ENCODE data around the gene LOXL3. TPM values are rescaled to one million over a fixed set of nuclear protein-coding genes. Genes with fewer than 3 reads are reported as not detected.

The LOXL3 gene
- total RNA-seq, 5 donors from 2014 or later (not counting 1 experiment from before 2014, with no cell fraction given), result 0.10 to 0.47 (median 0.38) TPM; not detected in 1

DNA sequence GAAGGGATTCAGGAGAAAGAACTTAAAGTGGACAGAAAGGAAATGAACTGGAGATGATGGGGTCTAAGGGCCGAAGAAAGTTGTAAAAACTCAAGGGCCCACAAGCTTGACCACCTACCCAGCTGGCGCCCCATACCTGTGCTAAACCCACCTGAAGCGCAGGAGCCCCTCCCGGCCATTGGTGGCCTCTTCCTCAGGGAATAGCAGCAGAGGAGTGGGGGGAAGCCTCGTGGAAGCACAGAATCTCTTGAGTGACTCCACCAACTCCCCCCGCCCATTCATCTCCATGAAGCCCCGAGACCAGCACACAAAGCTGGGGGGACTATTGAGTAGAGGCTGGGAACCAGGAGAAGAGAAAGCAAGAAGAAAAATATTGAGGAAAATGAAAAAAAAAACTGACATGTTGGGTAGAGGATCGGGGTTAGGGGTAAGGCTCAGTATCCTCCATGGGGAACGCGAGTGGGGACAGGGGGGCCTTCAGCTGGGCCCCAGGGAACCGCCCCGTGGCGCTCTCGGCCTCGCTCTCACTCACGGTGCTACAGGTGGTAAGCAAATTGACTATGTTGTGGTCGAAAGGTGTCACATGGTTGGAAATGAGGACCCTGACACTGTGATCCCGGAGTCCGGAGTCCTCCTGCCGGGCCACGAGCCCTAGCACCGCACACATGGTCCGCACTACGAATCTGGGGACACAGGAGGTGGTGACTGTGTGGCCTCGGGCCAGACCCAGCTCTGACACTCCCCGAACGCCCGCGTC, 25.0 kb downstream of the LOXL3 start:
- ATAC-seq (replicated peaks in 1 of 4) (peak; percentile 1 to 6 (median 4)), DNase-seq (peak in 3 of 35 experiments; percentile 13 to 26 (median 14))
- ChIA-PET POLR2A (no interaction called here), CTCF (no interaction called here)
- Histone ChIP-seq H3K27ac (ENCODE audit: low read length) (peak overlapping the region; percentile 72), H3K4me1 (ENCODE audit: control insufficient read depth in 1 of 2, extremely low read depth in 1 of 2, insufficient read depth in 2 of 2, low read length in 2 of 2) (peaks cover 15 to 37% of the 10 kb centered on the region in 2 experiments), H3K36me3 (ENCODE audit: control insufficient read depth in 2 of 2, extremely low read depth in 1 of 2, insufficient read depth in 1 of 2, low read length in 1 of 2) (peaks cover 3 to 37% of the 10 kb centered on the region in 2 donors), H3K9me3 (no peaks in the 10 kb centered on the region), H3K27me3 (replicated peaks in 1 of 2; ENCODE audit: control insufficient read depth in 2 of 2, extremely low read depth in 1 of 2, insufficient read depth in 2 of 2, low read length in 1 of 2) (no peaks in the 10 kb centered on the region), H3K4me3 (ENCODE audit: control insufficient read depth in 1 of 2, extremely low read depth in 1 of 2, low read length in 1 of 2) (peak overlapping the region; percentile 70 to 93)
- no peaks in the 10 kb centered on the region for H3K27me3 Mint-ChIP-seq
- H3K27ac Mint-ChIP-seq, result peak overlapping the region; percentile 94
- peak overlapping the region; percentile 90 to 95 (median 95) for H3K4me3 Mint-ChIP-seq
- WGBS (ENCODE audit: insufficient coverage), result under 1% methylated on average over 22 of the region's 29 CpGs
- H3K4me1 Mint-ChIP-seq, result peaks cover 37 to 47% (median 46%) of the 10 kb centered on the region in 3 donors
- H3K9me3 Mint-ChIP-seq, result no peaks in the 10 kb centered on the region
- H3K36me3 Mint-ChIP-seq, result peaks cover 43% of the 10 kb centered on the region

GRCh38 chr2:74527741-74528140, 26.0 kb downstream of the LOXL3 start:
- DNase-seq (no peak), ATAC-seq (replicated peaks in 1 of 4) (no peak)
- no peaks in the 10 kb centered on the region for H3K27me3 ChIP-seq (replicated peaks in 1 of 2; ENCODE audit: control insufficient read depth in 2 of 2, extremely low read depth in 1 of 2, insufficient read depth in 2 of 2, low read length in 1 of 2)
- ChIA-PET CTCF (no interaction called here), POLR2A (no interaction called here)
- H3K4me1 ChIP-seq (ENCODE audit: control insufficient read depth in 1 of 2, extremely low read depth in 1 of 2, insufficient read depth in 2 of 2, low read length in 2 of 2), result peaks cover 15 to 37% of the 10 kb centered on the region in 2 experiments
- Mint-ChIP-seq H3K9me3 (no peaks in the 10 kb centered on the region), H3K4me3 (peak overlapping the region; percentile 90 to 95 (median 95)), H3K4me1 (peaks cover 37 to 47% (median 46%) of the 10 kb centered on the region in 3 donors), H3K27me3 (no peaks in the 10 kb centered on the region), H3K27ac (peak overlapping the region in 1 of 2 donors; percentile 48), H3K36me3 (peaks cover 39% of the 10 kb centered on the region)
- H3K4me3 ChIP-seq (ENCODE audit: control insufficient read depth in 1 of 2, extremely low read depth in 1 of 2, low read length in 1 of 2), result no peak overlapping the region
- no CpG with 5 or more reads among the region's 9 CpGs for WGBS (ENCODE audit: insufficient coverage)
- no peaks in the 10 kb centered on the region for H3K9me3 ChIP-seq
- H3K36me3 ChIP-seq (ENCODE audit: control insufficient read depth in 2 of 2, extremely low read depth in 1 of 2, insufficient read depth in 1 of 2, low read length in 1 of 2), result peaks cover 3 to 27% of the 10 kb centered on the region in 2 donors
- H3K27ac ChIP-seq (ENCODE audit: low read length), result no peak overlapping the region

DNA sequence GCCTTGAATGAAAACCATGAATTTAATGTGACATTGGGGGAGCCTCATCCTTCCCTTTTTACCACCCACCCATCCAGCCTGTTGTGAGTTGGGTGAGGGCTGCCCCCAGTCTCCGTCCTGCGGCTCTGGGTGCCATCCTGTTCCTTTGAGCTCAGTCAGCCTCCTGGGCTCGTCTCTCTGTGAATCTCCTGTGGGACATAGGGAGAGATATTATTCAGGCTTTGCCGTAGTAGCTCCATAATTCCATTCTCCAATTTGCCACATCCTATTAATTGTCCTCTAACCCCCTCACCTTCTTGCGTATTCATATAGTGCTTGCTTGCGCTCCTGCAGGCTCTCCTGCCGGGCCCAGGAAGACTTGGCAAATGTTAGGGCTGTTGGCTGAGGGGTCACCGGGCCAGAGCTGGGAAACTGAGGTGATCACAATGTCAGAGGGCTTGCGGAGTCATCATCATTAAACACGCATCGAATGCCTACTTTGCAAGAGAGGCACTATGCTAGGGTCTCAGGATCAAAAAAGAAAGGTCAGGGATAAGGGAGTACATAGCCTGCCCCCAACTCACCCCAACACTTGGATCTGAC, 27.0 kb downstream of the LOXL3 start:
- H3K27me3 ChIP-seq (replicated peaks in 1 of 2; ENCODE audit: control insufficient read depth in 2 of 2, extremely low read depth in 1 of 2, insufficient read depth in 2 of 2, low read length in 1 of 2), result peaks cover 0 to under 1% of the 10 kb centered on the region in 2 experiments
- no peak overlapping the region for H3K27ac ChIP-seq (ENCODE audit: low read length)
- Mint-ChIP-seq H3K4me3 (no peak overlapping the region), H3K27me3 (peaks cover 0 to 4% of the 10 kb centered on the region in 2 donors), H3K9me3 (no peaks in the 10 kb centered on the region), H3K27ac (no peak overlapping the region), H3K36me3 (peaks cover 30% of the 10 kb centered on the region), H3K4me1 (peaks cover 28 to 39% (median 38%) of the 10 kb centered on the region in 3 donors)
- peaks cover 3 to 25% of the 10 kb centered on the region in 2 donors for H3K36me3 ChIP-seq (ENCODE audit: control insufficient read depth in 2 of 2, extremely low read depth in 1 of 2, insufficient read depth in 1 of 2, low read length in 1 of 2)
- ATAC-seq (replicated peaks in 1 of 4) (no peak), DNase-seq (no peak)
- H3K4me1 ChIP-seq (ENCODE audit: control insufficient read depth in 1 of 2, extremely low read depth in 1 of 2, insufficient read depth in 2 of 2, low read length in 2 of 2), result peaks cover 14 to 36% of the 10 kb centered on the region in 2 experiments
- no peaks in the 10 kb centered on the region for H3K9me3 ChIP-seq
- 100% methylated on average over 2 of the region's 11 CpGs for WGBS (ENCODE audit: insufficient coverage)
- CTCF ChIA-PET, result interaction anchor here in 1 of 2 donors (1.5 kb wide), 1 partner anchor 44 kb away, joined by 3 read pairs; the partner anchor contains the start of genes CCDC142 and TTC31
- POLR2A ChIA-PET, result interaction anchor here in 1 of 2 donors (0.6 kb wide), 1 partner anchor 77 kb away, joined by 9 read pairs; no protein-coding TSS in a partner anchor
- no peak overlapping the region for H3K4me3 ChIP-seq (ENCODE audit: control insufficient read depth in 1 of 2, extremely low read depth in 1 of 2, low read length in 1 of 2)

GRCh38 chr2:74525717-74526648, 27.8 kb downstream of the LOXL3 start, which contains the start of gene DQX1:
TSS of gene DQX1 (minus strand) at chr2:74526231. CDS start at chr2:74525729, 502 bp downstream.
- Histone ChIP-seq H3K4me1 (ENCODE audit: control insufficient read depth in 1 of 2, extremely low read depth in 1 of 2, insufficient read depth in 2 of 2, low read length in 2 of 2) (peaks cover 8 to 28% of the 10 kb centered on the region in 2 experiments), H3K36me3 (ENCODE audit: control insufficient read depth in 2 of 2, extremely low read depth in 1 of 2, insufficient read depth in 1 of 2, low read length in 1 of 2) (peaks cover 3 to 25% of the 10 kb centered on the region in 2 donors), H3K27ac (ENCODE audit: low read length) (no peak within 1 kb of the TSS), H3K4me3 (ENCODE audit: control insufficient read depth in 1 of 2, extremely low read depth in 1 of 2, low read length in 1 of 2) (no peak within 1 kb of the TSS), H3K9me3 (no peaks in the 10 kb centered on the region), H3K27me3 (replicated peaks in 1 of 2; ENCODE audit: control insufficient read depth in 2 of 2, extremely low read depth in 1 of 2, insufficient read depth in 2 of 2, low read length in 1 of 2) (peaks cover 0 to 6% of the 10 kb centered on the region in 2 experiments)
- WGBS (ENCODE audit: insufficient coverage), result 78% methylated on average over 1 of the region's 11 CpGs
- peaks cover 20 to 31% (median 31%) of the 10 kb centered on the region in 3 donors for H3K4me1 Mint-ChIP-seq
- CTCF ChIA-PET, result interaction anchor here in 1 of 2 donors (1.5 kb wide), 1 partner anchor 43 kb away, joined by 3 read pairs; the partner anchor contains the start of genes CCDC142 and TTC31
- H3K36me3 Mint-ChIP-seq, result peaks cover 29% of the 10 kb centered on the region
- H3K4me3 Mint-ChIP-seq, result no peak within 1 kb of the TSS
- H3K9me3 Mint-ChIP-seq, result no peaks in the 10 kb centered on the region
- no peak for ATAC-seq (replicated peaks in 1 of 4)
- peak in 7 of 35 experiments; percentile 20 to 56 (median 34) for DNase-seq
- peaks cover 0 to 6% of the 10 kb centered on the region in 2 donors for H3K27me3 Mint-ChIP-seq
- no peak within 1 kb of the TSS for H3K27ac Mint-ChIP-seq
- POLR2A ChIA-PET, result interaction anchor here in 1 of 2 donors (0.6 kb wide), 1 partner anchor 76 kb away, joined by 9 read pairs; no protein-coding TSS in a partner anchor

DNA sequence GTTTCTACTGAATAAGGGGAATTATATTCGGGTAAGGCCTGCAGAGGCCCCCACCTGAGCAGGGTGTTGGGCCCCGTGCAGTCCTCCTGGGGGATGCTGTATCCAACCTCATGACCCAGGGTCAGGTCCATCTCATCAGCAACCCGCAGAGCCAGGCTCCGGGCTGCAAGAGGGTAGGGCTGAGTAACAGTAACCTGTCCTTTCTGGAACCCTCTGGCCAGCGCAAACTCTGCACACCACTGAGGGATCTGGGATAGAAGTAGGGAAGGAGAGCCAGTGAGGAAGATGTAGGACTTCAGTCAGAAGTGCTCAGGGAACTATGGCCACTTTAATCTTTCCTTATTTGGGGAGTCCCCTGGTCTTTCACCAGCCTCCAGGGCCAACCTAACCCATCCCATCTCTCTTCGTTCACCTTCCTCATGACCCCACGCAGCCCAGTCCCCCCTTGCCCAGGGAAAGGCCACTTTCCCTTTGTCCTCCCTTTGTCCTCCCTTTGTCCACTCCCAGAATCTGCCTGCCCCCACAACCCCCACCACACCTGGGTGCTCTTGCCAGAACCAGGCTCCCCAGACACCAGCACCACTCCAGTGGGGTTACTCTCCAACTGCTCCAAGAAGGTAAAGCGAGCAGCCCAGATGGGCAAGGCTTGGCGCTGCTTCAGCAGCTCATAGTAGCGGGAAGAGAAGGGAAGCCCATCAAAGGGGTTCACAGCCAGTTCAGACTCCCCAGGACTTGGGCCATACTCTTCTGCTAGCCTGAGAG, 28.6 kb downstream of the LOXL3 start:
- H3K27ac Mint-ChIP-seq, result no peak overlapping the region
- whole genome bisulfite sequencing (ENCODE audit: insufficient coverage), result 93% methylated on average over 5 of the region's 10 CpGs
- peaks cover 7 to 11% of the 10 kb centered on the region in 2 donors for H3K27me3 Mint-ChIP-seq
- H3K36me3 Mint-ChIP-seq, result peaks cover 26% of the 10 kb centered on the region
- H3K4me1 Mint-ChIP-seq, result peaks cover 15 to 25% (median 25%) of the 10 kb centered on the region in 3 donors
- POLR2A ChIA-PET, result no interaction called here
- peaks cover 5 to 21% of the 10 kb centered on the region in 2 experiments for H3K4me1 ChIP-seq (ENCODE audit: control insufficient read depth in 1 of 2, extremely low read depth in 1 of 2, insufficient read depth in 2 of 2, low read length in 2 of 2)
- peaks cover 0 to 6% of the 10 kb centered on the region in 2 experiments for H3K27me3 ChIP-seq (replicated peaks in 1 of 2; ENCODE audit: control insufficient read depth in 2 of 2, extremely low read depth in 1 of 2, insufficient read depth in 2 of 2, low read length in 1 of 2)
- H3K4me3 Mint-ChIP-seq, result no peak overlapping the region
- H3K36me3 ChIP-seq (ENCODE audit: control insufficient read depth in 2 of 2, extremely low read depth in 1 of 2, insufficient read depth in 1 of 2, low read length in 1 of 2), result peaks cover 3 to 25% of the 10 kb centered on the region in 2 donors
- no peak overlapping the region for H3K27ac ChIP-seq (ENCODE audit: low read length)
- no peak for ATAC-seq (replicated peaks in 1 of 4)
- no peak for DNase-seq
- H3K4me3 ChIP-seq (ENCODE audit: control insufficient read depth in 1 of 2, extremely low read depth in 1 of 2, low read length in 1 of 2), result no peak overlapping the region
- H3K9me3 ChIP-seq, result no peaks in the 10 kb centered on the region
- CTCF ChIA-PET, result no interaction called here
- no peaks in the 10 kb centered on the region for H3K9me3 Mint-ChIP-seq
